A673 (cell line): ENCODE measurements around the gene NEO1.

Experiments used
- CTCF ChIP-seq: fragments of 300-800, 200-600 bp; sonication (generic); conservative IDR thresholded peaks from 2 replicates; pipeline ENCODE4 v1.5.1; 2017; ENCODE audit warnings: low read depth, mild to moderate bottlenecking, antibody characterized with exemption, low read length, moderate library complexity, mixed read lengths
- EZH2 ChIP-seq: fragments of 200-600 bp; sonication (generic); IDR thresholded peaks from 2 replicates; pipeline ENCODE4 v1.6.1; 2017; ENCODE audit warnings: borderline replicate concordance, low read depth, mild to moderate bottlenecking, mixed read lengths, antibody characterized with exemption, low read length; ENCODE audit not compliant: poor library complexity, severe bottlenecking

DNA sequence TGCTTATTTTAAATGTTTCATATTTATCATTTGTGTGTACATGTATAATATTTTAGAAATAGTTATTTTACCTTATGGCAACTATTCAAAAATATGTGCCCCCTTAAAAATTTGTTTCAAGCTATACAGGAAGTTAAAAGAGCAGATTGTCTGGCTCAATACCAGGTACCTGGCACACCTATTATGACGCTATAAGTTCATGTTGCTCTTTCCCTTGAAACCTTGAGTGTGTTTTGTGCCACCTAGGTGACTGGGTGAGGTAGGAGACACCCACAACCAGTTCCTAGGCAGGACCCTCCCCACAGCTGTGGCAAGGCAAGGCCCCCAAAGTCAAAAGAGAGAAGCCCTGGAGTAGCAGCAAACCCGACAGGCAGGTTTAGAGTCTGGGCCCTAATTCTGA lies 20.6 kb upstream of the NEO1 start:
- TF ChIP-seq CTCF = no peak
- no peak for TF ChIP-seq EZH2
